Mucosa of rectum (tissue), 2 donors: ENCODE data around the gene RPL18A.

Source experiments
- H3K27ac ChIP-seq, 2 donors: one replicate each; pipeline ENCODE4 v1.7.0; 2013; ENCODE audit warnings: inconsistent platforms in 2 of 2, low read depth in 2 of 2, low read length in 2 of 2
- H3K27me3 ChIP-seq, 2 donors: one replicate each; pipeline ENCODE4 v1.7.0; 2013; ENCODE audit warnings: low read length in 2 of 2; ENCODE audit not compliant: control insufficient read depth in 2 of 2, insufficient read depth in 2 of 2
- H3K36me3 ChIP-seq, 2 donors: one replicate each; pipeline ENCODE4 v1.7.0; 2013; ENCODE audit warnings: low read length in 2 of 2; ENCODE audit not compliant: control insufficient read depth in 2 of 2, insufficient read depth in 2 of 2
- H3K4me1 ChIP-seq, 2 donors: one replicate each; pipeline ENCODE4 v1.7.0; 2013; ENCODE audit warnings: low read length in 2 of 2, mild to moderate bottlenecking in 1 of 2; ENCODE audit not compliant: control insufficient read depth in 2 of 2, insufficient read depth in 2 of 2
- H3K4me3 ChIP-seq, 2 donors: one replicate each; pipeline ENCODE4 v1.7.0; 2013; ENCODE audit warnings: low read length in 2 of 2
- H3K9ac ChIP-seq, 2 donors: one replicate each; pipeline ENCODE4 v1.7.0; 2013; ENCODE audit warnings: low read length in 2 of 2, low read depth in 1 of 2, mild to moderate bottlenecking in 1 of 2
- H3K9me3 ChIP-seq, 2 donors: one replicate each; pipeline ENCODE4 v1.7.0; 2013; ENCODE audit warnings: low read length in 2 of 2; ENCODE audit not compliant: control insufficient read depth in 2 of 2
- donor health status: healthy.
- donor health status: Normal muscosa, but diverticular disease.

Gene RPL18A

DNA sequence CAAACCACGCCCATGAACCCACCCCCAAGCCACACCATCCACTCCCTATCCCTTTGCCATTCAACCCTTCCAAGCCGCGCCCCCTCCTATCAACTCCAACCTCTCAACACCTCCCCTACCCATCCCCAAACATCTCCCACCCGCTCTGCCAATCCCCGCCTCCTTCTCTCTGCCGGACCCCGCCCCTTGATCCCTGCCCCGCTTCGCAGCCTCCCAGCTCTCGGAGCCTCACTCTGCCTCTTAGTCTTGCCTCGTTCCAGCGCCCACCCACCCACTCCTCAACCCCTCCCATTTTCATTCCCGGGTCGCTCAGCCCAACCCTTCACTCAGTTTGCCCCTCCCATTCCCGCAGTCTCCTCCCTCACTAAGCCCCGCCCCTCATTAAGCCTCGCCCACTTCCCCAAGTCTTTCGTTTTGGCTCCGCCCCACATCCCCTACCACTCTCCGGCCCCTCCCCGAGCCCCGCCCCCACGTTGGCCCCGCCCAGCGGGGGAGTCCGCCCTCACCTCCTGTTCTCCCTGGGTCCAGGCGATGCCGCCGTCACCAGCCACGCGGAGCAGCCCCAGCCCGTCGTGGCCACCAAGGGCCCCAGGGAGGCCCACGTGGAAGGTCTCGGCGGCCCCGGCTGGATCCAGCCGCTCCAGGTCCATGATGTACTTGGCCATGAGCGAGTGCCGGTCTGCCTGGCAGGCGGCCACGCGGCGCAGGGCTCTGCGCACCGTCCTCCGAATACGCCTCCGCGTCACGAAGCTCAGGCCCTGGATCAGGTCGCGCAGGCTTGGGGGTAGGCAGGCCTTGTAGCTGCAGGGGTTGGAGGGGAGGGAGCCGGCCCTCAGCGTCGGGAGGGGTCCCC lies 17.7 kb upstream of the RPL18A start:
- Histone ChIP-seq H3K4me1 (no peaks in the 10 kb centered on the region), H3K9ac (no peak overlapping the region), H3K27ac (no peak overlapping the region)

DNA sequence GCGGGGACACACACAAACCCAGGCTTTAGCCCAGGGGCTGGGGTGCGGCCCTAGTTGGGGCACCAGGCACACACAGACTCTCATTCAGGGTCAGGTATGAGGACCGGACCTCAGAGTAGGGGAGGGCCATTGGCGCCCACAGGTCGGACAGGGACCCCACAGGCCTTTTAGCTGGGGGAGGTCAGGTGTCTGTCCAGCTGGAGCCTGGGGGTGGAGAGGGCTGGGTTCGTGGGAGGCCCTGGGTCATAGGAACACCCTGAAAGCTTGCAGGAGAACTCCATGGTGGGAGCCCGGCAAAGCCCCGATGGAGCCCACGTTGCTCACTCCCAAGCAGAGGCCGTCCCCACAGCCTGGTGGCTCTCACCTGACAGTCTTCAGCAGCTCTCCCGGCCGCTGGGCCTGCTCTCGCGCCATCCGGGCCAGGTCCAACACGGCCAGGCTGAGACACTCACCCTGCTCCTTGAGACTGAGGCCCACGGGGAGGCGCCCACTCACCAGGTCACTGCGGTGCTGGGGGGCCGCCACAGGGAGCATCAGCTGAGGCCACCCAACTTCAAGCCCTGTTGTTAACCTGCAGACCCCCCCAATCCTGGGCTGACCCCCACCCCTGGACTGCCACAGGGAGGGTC lies 16.9 kb upstream of the RPL18A start:
- Histone ChIP-seq H3K36me3 (peaks cover 0 to 3% of the 10 kb centered on the region in 2 donors), H3K4me1 (no peaks in the 10 kb centered on the region), H3K27me3 (peaks cover 1 to 12% of the 10 kb centered on the region in 2 donors), H3K4me3 (no peak overlapping the region), H3K9ac (no peak overlapping the region), H3K27ac (no peak overlapping the region), H3K9me3 (no peaks in the 10 kb centered on the region)

More for the DNA sequence above, 17.7 kb upstream of the RPL18A start:
- Histone ChIP-seq H3K36me3 (peaks cover 0 to 3% of the 10 kb centered on the region in 2 donors), H3K27me3 (peaks cover 0 to 12% of the 10 kb centered on the region in 2 donors), H3K4me3 (peak overlapping the region; percentile 20 to 23), H3K9me3 (no peaks in the 10 kb centered on the region)

DNA sequence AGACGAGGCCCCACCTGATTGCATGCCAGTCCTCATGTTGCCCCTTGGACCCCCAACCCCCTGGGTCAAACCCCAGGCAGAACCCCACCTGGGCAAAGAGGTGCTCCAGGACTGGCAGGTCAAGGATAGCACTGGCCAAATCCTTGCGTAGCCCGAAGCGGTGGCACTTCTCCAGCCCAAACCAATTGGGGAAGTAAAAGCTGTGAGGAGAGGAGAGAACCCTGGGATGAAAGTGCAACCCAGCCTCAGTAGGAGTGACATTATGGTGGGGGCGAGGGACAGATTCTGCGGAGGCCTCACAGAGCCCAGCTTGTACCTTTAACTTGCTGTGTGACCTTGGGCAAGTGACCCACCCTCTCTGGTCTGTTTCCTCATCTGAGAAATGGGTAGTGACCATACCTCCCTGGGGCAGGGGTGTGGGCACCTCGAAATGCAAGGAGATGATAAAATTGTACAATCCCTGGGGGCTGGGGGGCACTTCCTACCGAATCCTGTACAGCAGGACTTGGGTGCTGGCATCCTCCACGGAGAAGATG lies 16.4 kb upstream of the RPL18A start:
- Histone ChIP-seq H3K27ac (no peak overlapping the region), H3K27me3 (peaks cover 1 to 12% of the 10 kb centered on the region in 2 donors)

DNA sequence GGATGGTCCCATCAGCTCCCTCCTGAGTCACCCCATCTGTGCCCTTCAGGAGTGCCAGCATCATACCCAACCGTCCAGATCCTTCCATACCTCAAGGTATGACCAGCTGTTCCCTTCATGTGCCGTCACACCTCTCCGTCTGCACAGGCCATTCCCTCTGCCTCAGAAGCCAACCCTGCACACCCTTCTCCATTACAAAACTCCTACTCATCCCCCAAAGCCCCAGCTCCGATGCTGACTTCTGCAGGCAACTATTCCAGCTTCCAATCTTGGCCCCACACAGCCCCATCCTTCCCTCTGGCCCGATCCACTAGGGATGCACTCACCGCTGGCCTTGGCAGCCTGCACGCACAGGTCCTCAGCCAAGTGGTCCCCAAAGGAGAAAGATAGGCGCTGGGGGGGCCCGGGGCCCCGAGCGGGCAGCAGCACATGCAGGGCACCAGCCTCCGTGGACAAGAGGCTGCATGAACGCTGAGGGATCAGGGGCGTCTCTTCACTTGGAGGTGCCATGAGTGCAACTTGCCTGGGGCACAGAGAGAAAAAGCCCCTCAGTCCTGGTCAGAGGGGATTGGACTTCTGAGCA lies 15.7 kb upstream of the RPL18A start:
- Histone ChIP-seq H3K36me3 (peaks cover 0 to 3% of the 10 kb centered on the region in 2 donors), H3K4me1 (peaks cover 0 to 2% of the 10 kb centered on the region in 2 donors), H3K9ac (no peak overlapping the region), H3K4me3 (no peak overlapping the region), H3K27me3 (peaks cover 1 to 12% of the 10 kb centered on the region in 2 donors), H3K9me3 (no peaks in the 10 kb centered on the region), H3K27ac (no peak overlapping the region)

More for the DNA sequence above, 16.4 kb upstream of the RPL18A start:
- Histone ChIP-seq H3K9ac (no peak overlapping the region), H3K9me3 (no peaks in the 10 kb centered on the region), H3K4me1 (peaks cover 0 to 2% of the 10 kb centered on the region in 2 donors), H3K4me3 (no peak overlapping the region), H3K36me3 (peaks cover 0 to 3% of the 10 kb centered on the region in 2 donors)

DNA sequence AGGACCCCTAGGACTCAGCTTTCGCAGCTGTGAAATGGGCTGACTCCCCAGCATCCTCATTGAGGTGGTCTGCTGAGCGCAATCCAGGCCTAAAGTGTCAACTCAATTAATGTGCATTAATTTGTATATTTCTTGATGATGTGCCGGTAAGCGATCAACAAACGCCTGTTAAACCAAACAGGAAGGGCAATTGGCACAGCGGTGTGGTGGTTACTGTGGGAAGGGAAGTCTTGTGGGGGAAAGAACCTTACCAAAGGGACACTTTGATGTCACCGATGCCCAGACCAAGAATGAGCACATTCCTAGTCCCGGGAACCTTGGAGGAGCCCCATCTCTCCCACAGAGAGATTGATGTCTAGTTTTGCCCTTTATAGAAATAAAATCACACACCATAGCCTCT lies 13.6 kb upstream of the RPL18A start:
- Histone ChIP-seq H3K36me3 (peaks cover 0 to 3% of the 10 kb centered on the region in 2 donors), H3K4me3 (peak overlapping the region in 1 of 2 donors; percentile 2), H3K27ac (no peak overlapping the region), H3K27me3 (peaks cover 1 to 6% of the 10 kb centered on the region in 2 donors), H3K9ac (no peak overlapping the region), H3K9me3 (no peaks in the 10 kb centered on the region), H3K4me1 (peaks cover 0 to 9% of the 10 kb centered on the region in 2 donors)

- Histone ChIP-seq H3K4me3 (peak within 1 kb of the TSS; percentile 11 to 54), H3K27ac (peak within 1 kb of the TSS; percentile 59 to 86), H3K9me3 (no peaks in the 10 kb centered on the region), H3K27me3 (peaks cover 1 to 2% of the 10 kb centered on the region in 2 donors), H3K4me1 (peaks cover 0 to 9% of the 10 kb centered on the region in 2 donors), H3K36me3 (no peaks in the 10 kb centered on the region), H3K9ac (peak within 1 kb of the TSS in 1 of 2 donors; percentile 32)
These were observed 12.0 kb upstream of the RPL18A start, which contains the start of gene JAK3 for GRCh38 chr19:17847538-17848366. TSS of gene JAK3 (minus strand) at chr19:17847982. CDS start at chr19:17844417, 3,565 bp downstream.

DNA sequence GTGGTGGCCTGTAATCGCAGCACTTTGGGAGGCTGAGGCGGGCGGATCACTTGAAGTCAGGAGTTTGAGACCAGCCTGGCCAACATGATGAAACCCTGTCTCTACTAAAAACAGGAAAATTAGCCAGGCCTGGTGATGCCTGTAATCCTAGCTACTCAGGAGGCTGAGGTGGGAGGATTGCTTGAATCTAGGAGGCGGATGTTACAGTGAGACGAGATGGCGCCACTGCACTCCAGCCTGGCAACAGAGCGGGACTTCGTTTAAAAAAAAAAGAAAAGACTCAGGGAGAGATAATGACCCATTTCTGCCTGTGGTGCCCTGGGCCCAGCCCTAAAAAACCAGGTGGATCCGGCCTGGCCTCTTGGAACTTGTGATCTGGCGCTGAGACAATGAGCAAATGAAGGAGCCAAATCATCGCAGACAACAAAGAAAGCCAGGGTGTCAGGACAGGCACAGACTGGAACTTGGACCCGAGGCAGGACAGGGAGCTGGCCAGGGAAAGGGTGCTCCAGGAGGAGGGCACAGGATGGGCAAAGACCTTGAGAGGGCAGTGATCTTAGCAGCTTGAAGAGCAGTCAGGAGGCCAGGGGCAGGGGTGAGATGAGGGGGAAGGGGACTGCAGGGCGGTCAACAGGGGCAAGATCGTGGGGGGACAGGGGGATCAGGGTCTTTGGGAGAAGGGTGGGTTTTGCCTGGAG lies 11.0 kb upstream of the RPL18A start:
- H3K27me3 ChIP-seq = peaks cover 0 to 3% of the 10 kb centered on the region in 2 donors
- no peak overlapping the region for H3K9ac ChIP-seq
- no peak overlapping the region for H3K4me3 ChIP-seq
- H3K36me3 ChIP-seq = no peaks in the 10 kb centered on the region
- H3K4me1 ChIP-seq = peaks cover 0 to 9% of the 10 kb centered on the region in 2 donors
- no peaks in the 10 kb centered on the region for H3K9me3 ChIP-seq
- H3K27ac ChIP-seq = peak overlapping the region in 1 of 2 donors; percentile 86

GRCh38 chr19:17854061-17854460 lies 5.6 kb upstream of the RPL18A start:
- H3K4me1 ChIP-seq = peaks cover under 1 to 7% of the 10 kb centered on the region in 2 donors
- H3K9ac ChIP-seq = no peak overlapping the region
- no peaks in the 10 kb centered on the region for H3K36me3 ChIP-seq
- peaks cover 0 to 2% of the 10 kb centered on the region in 2 donors for H3K27me3 ChIP-seq
- H3K9me3 ChIP-seq = no peaks in the 10 kb centered on the region
- no peak overlapping the region for H3K27ac ChIP-seq
- no peak overlapping the region for H3K4me3 ChIP-seq
